HG03442 (cell line): ENCODE data around the gene LOXL4.

Experiments
- ATAC-seq: cut with Tn5 transposase; IDR thresholded peaks from one replicate; pipeline ENCODE4 v1.9.1; 2021; ENCODE audit warnings: mild to moderate bottlenecking, moderate library complexity; ENCODE audit not compliant: unreplicated experiment

LOXL4 gene

GRCh38 chr10:98295401-98295811 lies 27.4 kb upstream of the LOXL4 start:
- ATAC-seq, result no peak

DNA sequence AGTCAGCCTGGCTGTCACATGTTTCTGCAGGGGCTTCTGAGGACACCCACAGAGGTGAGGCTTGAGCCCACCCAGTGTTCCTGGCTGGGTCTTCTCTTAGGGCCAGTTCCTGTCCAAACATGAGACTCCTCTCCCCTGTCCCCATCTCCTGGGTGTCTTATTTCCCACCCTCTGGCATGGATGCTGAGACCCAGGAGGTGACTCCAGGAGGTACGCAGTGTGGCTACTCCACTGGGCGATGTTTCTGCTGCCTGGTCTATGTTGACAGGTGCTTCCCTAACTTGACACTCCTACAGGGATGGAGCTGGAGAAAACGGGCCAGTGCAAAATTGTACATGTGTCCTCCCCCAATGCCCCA lies 26.3 kb upstream of the LOXL4 start:
- no peak for ATAC-seq

DNA sequence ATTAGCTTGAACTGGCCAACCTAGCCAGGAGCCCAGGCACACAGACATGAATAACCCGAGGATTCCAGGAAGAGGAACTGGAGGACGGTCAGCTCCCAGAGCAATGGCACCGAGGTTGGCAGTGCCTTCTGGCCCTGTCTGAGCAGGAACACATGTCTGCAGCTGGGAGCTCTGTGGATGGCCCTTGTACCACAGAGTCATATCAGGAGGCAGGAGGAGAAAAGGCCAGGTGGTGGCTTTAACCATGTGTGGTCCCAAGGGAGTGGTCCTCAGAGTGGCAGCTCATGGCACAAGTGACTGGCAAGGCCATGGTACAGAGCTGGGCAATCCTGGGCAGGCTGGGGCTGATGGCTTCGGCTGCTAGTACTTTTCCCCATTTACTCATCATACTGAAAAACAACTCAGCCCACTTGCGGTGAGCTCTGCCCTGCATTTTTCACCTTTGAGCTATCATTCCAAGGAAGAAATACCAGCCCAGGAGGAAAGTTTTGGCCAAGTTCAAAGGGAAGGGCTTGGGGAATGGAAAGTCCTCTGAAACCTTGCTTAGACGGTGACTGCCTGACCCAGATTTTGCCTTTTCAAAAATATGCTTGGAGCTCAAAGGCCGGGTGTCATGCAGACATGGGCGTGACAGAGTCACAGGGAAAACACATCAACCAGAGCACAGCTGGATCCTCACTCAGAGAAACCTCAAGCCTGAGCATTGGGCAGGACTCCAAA lies 25.7 kb upstream of the LOXL4 start:
- ATAC-seq, result no peak

DNA sequence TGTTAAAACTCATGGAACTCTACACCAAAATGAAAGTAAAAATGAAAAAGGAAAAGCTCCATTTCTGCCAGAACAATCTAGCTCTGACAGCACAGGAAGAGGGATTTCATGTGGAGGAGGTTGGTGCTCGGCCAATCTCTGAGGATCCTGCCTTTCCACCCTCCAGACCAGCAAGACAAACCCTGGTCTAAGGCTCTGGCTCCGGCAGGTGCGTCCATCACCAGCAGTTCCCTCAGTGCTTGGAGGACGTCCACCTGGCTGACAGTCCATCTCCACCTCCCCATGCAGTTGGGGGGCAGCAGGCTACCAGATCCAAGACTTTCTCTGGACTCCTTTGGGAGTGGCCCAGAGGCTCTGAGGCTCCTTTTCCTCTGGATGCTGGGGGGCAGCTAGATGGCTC lies 25.0 kb upstream of the LOXL4 start:
- ATAC-seq, result no peak

- ATAC-seq, result no peak
These were observed 21.8 kb upstream of the LOXL4 start for GRCh38 chr10:98289802-98290209.

GRCh38 chr10:98287321-98287720 lies 19.3 kb upstream of the LOXL4 start:
- no peak for ATAC-seq

DNA sequence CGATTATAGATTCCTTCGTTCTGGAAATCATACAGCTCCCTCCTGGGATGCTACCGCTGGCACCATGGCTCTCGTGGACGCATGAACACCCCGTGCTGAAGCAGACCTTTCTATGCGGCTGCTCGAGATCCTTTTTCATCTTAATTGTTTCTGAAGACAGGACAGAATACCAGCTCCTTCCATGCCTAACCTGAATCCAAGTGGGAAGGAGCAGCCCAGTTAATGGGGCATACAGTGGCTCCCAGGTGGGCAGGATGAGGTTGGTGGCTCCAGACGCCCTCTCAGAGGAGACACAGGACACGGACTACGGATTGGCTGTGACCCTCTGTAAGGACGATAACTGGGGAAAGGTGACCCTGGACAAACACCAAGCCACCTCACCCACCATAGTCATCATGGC lies 18.4 kb upstream of the LOXL4 start:
- no peak for ATAC-seq

DNA sequence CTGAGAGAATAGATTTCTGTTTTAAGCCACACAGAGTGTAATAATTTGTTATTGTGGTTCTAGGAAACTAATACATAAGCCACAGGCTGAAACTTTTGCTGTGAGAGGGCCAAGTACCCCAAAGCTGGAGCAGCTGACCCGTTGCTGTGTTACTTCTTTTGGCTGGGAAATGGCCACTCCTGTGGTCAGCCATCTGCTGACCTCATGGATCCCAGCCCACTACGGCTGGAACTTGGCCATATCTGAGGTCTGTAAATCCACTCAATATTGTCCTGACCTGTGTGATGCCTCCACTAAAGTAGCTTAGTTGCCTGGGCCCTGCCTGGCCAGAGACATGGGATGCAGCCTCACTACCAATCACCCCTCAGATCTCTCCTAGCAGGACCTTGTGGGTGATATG lies 17.4 kb upstream of the LOXL4 start:
- ATAC-seq, result no peak

- ATAC-seq, result no peak
These were observed 8.3 kb upstream of the LOXL4 start for GRCh38 chr10:98276311-98276710.

DNA sequence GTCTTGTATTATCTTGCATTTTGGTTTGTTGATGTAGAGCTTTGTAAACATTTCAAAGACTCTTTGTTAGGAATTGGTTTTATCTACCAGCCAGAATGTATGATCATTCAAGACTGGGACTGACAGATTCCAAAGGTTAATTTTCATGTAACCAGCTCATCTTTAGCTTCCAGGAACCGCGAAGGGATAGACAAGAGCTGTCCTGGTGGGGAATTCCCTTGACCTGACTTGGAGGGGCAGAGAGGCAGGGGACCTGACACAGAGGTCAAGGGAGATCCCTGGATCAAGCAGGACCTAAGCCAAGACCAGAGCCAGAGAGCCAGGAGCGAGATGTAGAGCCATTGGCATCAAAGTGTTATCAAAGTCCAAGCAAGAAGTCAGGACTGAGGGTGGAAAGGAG lies 6.6 kb upstream of the LOXL4 start:
- ATAC-seq, result no peak

GRCh38 chr10:98273057-98273850 lies 5.3 kb upstream of the LOXL4 start:
- ATAC-seq, result no peak

DNA sequence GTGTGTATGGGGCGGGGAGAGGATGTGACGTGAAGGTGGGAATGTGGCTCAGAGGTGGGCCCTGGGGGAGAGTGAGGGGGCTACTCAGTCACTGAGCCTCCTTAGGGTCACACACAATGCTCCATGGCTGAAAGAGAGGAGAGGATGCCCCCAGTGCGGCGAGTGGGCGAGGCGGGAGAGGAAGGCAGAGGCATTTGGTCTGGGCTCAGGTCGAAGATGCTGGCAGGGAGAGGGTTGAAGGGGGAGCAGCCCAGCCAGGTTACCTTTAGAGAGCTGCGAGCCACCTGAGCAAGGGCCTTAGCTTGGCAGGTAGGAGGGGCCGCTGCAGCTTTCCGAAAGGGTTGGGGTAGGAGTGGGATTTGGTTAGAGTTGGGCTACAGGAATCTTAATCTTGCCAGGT lies 4.7 kb upstream of the LOXL4 start:
- no peak for ATAC-seq

- no peak for ATAC-seq
These were observed 4.3 kb upstream of the LOXL4 start for GRCh38 chr10:98272245-98272644.

- no peak for ATAC-seq
These were observed 2.8 kb upstream of the LOXL4 start for GRCh38 chr10:98270786-98271185.

DNA sequence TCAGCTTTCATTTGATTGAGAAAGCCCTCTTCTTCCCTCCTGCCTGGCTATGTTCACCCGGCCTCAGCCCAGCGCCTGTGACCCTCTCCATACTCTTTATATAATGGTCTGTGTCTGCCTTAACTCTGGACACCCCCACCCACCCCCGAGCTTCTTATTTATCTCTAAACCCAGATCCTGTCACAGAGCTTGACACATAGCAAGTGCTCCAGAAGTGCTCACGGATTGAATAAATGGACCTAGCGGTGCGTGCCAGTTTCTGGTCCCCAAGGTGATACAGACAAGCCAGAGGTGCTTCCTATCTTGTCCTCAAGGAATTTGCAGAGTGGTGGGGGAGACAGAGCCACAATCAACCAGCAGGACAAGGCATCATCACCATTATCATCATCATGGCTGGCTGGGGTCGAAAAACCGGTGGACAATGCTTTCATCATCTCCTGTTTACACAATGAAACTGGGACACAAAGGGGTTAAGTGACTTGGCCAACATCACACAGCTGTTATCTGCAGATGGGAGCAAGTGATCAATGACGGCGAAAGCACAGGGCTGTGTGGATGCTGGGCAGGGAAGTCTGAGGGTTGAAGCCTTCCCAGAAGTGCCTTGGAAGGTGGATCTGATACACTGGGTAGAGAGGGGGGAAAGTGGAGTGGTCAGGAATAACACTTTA lies 2.2 kb upstream of the LOXL4 start:
- no peak for ATAC-seq

DNA sequence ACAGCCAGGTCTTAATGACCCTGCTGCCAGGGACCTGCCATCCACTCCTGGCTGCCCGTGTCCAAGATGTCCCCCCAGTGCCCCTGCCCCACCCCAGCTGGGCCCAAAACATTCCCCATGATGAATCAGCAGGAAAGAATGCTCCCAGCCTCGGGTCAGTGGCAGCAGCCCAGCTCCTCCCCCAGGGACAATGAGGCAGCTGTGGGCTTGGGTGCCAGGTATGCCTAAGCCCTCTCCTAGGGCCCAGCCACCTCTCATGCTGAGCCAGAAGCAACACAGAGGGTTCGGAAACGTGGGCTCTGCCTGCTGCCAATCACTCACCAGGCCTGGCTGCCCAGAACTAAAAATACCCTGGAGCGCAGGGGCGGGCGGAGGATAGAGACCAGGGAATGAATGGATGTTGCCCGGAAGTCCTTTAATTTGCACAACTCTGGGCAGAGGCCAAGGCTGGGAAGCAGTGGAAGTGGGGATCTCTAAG lies 1.5 kb upstream of the LOXL4 start:
- no peak for ATAC-seq

GRCh38 chr10:98268694-98269431 lies 869 bp upstream of the LOXL4 start:
- no peak for ATAC-seq

DNA sequence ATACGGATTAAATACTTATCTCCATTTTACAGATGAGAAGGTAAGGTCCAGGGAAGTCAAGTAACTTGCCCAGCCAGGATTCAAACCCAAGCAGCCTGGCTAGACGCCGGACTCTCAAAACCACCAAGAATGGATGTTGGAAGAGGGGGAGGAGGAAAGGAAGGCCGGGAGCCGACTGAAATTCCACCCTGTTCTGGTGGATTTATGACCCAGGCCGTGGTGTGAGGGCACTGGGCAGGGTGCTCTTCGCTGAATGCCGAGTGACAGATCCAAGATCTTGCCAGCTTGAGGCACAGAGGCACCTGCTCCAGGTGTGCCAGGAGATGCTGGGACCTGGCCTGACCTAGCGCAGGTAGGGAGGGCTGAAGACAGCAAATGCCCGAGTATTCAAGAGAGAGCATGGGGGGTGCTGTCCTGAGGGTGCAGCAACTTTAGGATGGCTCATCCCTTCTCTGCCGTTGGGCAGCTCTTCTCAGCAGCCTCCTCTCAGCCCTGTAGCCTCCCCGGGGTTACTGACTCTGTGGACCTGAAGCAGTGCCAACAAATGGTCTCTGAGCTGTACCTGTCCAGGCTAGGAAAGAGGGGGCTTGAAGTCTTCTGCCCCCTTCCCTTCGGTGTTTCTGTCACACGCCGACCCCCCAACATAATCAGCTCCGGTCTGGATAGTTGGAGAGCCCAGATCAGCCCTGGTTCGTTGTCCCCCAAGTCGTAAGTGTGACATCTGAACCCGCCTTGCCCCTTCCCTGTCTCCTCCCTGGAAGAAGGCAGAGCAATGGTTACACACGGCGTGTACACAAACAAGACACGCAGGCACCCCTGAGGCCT lies 713 bp downstream of the LOXL4 start:
- no peak for ATAC-seq

DNA sequence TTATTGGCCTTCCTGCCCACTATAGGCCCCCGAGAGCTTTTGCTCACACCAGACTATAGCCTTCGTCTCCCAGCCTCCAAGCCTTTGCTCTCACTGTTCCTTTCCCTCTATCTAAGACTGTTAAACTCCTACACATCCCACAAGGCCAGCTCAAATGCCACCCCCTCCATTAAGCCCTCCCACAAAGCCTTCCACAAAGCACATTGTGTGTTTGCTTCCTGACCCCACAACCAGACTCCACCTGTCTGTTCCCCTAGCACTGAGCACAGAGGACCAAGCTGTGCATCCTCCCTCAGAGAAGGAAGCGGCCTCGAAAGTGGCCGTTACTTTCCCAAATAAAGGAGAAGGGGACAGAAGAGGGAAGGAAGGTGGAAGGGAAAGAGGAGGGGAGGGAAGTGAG lies 1.3 kb downstream of the LOXL4 start:
- no peak for ATAC-seq
